ENCODE measurements around the gene GSG1L. TPM values are rescaled to one million over a fixed set of nuclear protein-coding genes. Genes with fewer than 3 reads are reported as not detected.

The GSG1L gene
- total and polyA plus RNA-seq, 2 of the 13 experiments (the other 11 are each of a cell fraction or from before 2014, with no cell fraction given): not detected

DNA sequence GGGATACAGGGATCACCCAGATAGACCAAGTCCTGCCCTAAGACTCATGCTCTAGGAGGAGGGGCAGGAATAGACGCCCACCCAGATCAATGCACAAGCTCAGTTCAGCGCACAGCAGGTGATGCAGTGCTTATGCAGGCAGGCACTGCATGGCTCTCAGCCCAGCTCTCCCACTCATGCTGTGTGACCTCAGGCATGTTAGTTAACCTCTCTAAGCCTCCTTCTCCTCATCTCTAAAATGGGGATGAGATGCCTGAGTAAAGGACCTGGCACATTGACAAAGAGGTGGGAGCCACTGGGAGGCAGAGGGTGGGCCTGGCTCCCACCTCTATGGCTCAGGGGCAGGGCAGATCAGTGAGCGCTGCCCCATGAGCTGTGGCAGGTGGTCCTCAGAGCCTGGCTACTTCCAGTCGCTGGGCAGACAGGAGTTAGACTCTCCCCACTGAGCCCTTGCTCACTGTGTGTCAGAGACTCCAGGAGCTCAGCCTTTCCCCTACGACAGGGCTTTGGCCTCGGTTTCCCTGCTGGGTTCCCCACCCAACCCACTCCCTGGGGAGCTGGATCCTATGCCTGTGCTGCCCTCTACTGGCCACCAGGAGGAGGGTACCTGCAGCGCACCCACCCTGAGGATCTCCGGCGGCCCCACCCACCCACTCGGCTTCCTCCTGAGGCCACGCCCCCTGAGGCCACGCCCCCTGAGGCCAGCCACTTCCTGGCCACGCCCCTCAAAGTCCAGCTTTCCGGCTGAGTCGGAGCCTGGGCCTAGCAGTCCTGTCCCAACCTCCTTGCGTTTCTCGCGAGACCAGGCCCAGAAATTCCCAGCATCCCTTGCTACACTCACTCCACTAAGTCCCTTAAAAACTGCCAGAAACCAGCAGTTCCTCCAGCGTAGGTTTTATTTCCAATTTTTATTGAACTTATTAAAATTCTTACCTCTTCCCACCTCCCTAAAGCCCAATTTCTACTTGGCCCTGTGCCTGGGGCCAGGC, 196.1 kb downstream of the GSG1L start (continued):
- TF ChIP-seq, protein P1, sequence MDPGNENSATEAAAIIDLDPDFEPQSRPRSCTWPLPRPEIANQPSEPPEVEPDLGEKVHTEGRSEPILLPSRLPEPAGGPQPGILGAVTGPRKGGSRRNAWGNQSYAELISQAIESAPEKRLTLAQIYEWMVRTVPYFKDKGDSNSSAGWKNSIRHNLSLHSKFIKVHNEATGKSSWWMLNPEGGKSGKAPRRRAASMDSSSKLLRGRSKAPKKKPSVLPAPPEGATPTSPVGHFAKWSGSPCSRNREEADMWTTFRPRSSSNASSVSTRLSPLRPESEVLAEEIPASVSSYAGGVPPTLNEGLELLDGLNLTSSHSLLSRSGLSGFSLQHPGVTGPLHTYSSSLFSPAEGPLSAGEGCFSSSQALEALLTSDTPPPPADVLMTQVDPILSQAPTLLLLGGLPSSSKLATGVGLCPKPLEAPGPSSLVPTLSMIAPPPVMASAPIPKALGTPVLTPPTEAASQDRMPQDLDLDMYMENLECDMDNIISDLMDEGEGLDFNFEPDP (CRISPR knock-in tag; conservative IDR thresholded peaks at IDR 0.05): no peak
- no peak for TF ChIP-seq ZFP82 (CRISPR knock-in tag; IDR thresholded peaks at IDR 0.05; ENCODE audit: borderline replicate concordance)
- no peak for TF ChIP-seq PAX8 (CRISPR knock-in tag; IDR thresholded peaks at IDR 0.05; ENCODE audit: borderline replicate concordance)

DNA sequence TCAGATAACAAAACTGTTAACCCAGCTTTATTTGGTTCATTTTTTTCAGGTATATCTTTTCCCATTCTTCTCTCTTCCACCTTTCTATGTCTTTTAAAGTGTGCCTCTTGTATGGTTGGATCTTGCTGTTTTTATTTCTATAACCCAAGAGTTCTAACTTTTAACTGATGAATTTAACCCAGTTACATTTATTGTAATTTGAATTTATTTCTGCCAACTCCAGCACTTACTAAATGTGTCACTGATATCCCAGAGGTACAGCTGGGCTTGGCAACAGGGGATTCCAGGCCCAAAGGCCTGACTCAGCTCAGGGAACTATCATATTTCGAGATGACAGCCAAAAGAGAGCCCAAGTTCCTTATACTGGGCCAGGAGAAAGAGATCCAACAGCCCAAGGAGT, 200.1 kb downstream of the GSG1L start:
- DNase-seq (ENCODE audit: low spot score) (no peak), ATAC-seq (no peak), FAIRE-seq (no peak)
- H3K27ac ChIP-seq (ENCODE audit: extremely low read length, insufficient read depth, low read length): no peak overlapping the region
- CTCF ChIA-PET (ENCODE audit: low intra/inter-chr PET ratio, low total read pairs): no interaction called here
- H3K36me3 ChIP-seq (replicated peaks in 1 of 2; ENCODE audit: control insufficient read depth in 1 of 2, insufficient read depth in 2 of 2, low read length in 2 of 2): no peaks in the 10 kb centered on the region
- in situ Hi-C loops (cut with HindIII; ENCODE audit: extremely low pct_ligation_motif_present, low pct_unique_long_range_greater_than_20kb): no loop called here
- TF ChIP-seq, protein P2, sequence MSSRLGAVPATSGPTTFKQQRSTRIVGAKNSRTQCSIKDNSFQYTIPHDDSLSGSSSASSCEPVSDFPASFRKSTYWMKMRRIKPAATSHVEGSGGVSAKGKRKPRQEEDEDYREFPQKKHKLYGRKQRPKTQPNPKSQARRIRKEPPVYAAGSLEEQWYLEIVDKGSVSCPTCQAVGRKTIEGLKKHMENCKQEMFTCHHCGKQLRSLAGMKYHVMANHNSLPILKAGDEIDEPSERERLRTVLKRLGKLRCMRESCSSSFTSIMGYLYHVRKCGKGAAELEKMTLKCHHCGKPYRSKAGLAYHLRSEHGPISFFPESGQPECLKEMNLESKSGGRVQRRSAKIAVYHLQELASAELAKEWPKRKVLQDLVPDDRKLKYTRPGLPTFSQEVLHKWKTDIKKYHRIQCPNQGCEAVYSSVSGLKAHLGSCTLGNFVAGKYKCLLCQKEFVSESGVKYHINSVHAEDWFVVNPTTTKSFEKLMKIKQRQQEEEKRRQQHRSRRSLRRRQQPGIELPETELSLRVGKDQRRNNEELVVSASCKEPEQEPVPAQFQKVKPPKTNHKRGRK (CRISPR knock-in tag; IDR thresholded peaks at IDR 0.05): no peak
- no peak for TF ChIP-seq RNF2 (conservative IDR thresholded peaks at IDR 0.05; ENCODE audit: low read depth)
- TF ChIP-seq KAT2B (IDR thresholded peaks at IDR 0.05; ENCODE audit: borderline replicate concordance, low read depth, low read length): no peak
- TF ChIP-seq, protein P3, sequence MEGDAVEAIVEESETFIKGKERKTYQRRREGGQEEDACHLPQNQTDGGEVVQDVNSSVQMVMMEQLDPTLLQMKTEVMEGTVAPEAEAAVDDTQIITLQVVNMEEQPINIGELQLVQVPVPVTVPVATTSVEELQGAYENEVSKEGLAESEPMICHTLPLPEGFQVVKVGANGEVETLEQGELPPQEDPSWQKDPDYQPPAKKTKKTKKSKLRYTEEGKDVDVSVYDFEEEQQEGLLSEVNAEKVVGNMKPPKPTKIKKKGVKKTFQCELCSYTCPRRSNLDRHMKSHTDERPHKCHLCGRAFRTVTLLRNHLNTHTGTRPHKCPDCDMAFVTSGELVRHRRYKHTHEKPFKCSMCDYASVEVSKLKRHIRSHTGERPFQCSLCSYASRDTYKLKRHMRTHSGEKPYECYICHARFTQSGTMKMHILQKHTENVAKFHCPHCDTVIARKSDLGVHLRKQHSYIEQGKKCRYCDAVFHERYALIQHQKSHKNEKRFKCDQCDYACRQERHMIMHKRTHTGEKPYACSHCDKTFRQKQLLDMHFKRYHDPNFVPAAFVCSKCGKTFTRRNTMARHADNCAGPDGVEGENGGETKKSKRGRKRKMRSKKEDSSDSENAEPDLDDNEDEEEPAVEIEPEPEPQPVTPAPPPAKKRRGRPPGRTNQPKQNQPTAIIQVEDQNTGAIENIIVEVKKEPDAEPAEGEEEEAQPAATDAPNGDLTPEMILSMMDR (CRISPR knock-in tag; IDR thresholded peaks at IDR 0.05): no peak
- no peak for TF ChIP-seq CEBPB (IDR thresholded peaks at IDR 0.05; ENCODE audit: borderline replicate concordance, low read depth, low read length)
- no peak for TF ChIP-seq JUN (CRISPR knock-in tag; IDR thresholded peaks at IDR 0.05)
- no peak for TF ChIP-seq SMARCE1 (IDR thresholded peaks at IDR 0.05; ENCODE audit: borderline replicate concordance)
- no peak overlapping the region for H3K9ac ChIP-seq (ENCODE audit: insufficient read depth, low read depth, low read length)
- POLR2A ChIA-PET: no interaction called here
- H3K79me2 ChIP-seq (ENCODE audit: insufficient read depth, low read length): no peaks in the 10 kb centered on the region
- intact Hi-C loops (cut with micrococcal nuclease; ENCODE audit: unreplicated experiment): no loop called here
- no peaks in the 10 kb centered on the region for H3K9me3 ChIP-seq (ENCODE audit: low read length)
- no peak overlapping the region for H3K4me3 ChIP-seq (replicated peaks in 1 of 3; ENCODE audit: insufficient read depth in 1 of 3, low read depth in 2 of 3, low read length in 3 of 3)
- BruUV-seq (replicated peaks): no TSS peak
- no peak overlapping the region for H2AFZ ChIP-seq (ENCODE audit: low read length)
- WGBS (ENCODE audit: low lambda C conversion rate): 0% methylated on average over 1 of the region's 1 CpG
- H4K20me1 ChIP-seq (ENCODE audit: insufficient read depth, low read length): no peaks in the 10 kb centered on the region
- 0 out of 5 replicates have a peak, but pooled peaks cover 0 to 6% of the 10 kb centered on the region in 2 experiments for H3K27me3 ChIP-seq (ENCODE audit: control insufficient read depth in 1 of 2, insufficient read depth in 2 of 2, low read length in 2 of 2)
- no peak overlapping the region for H3K4me2 ChIP-seq (ENCODE audit: low read depth, low read length)
- H3K4me1 ChIP-seq (ENCODE audit: insufficient read depth, low read length): no peaks in the 10 kb centered on the region

Measured in HepG2 (cell line).